ENCODE measurements around the gene ANAPC16.

The ANAPC16 gene

DNA sequence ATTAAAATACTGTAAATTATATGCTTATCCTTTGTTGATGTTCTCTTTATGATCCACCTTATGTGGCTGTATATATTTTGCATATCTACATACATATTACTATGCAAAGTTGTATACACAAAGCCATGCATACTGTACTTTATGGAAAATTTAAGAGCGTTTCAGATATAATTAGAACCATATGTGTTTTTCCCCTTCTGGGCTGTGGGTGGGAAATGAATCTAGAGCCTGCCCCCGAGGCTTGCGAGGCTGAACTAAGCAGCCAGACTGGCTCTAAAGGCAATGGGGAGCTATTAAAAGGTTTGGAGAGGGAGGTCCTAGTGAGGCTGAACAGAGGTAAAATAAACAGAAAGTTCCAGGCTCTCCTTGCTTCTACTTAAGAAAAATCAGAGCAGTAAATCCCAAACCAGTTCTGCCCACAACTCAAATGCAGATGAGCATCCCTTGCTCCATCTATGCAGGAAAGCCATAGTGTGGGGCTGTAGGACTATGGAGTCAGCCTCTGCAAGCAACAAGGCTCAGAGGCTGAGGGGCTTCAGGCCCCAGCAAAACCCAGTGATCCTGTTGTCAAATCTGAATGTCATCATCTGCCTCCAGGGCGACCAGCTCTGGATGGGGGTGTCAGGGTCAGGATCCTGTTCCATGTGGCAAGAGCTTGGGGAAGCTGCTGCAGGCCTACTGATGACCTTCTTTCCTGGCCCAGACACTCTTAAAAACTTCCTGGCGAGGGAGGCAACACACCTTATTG is 43.9 kb downstream of the ANAPC16 start:
- ATAC-seq (ENCODE audit: insufficient read depth, low read depth) (no peak), DNase-seq (peak; percentile 33)
- H2AFZ ChIP-seq (ENCODE audit: low read depth, low read length) = peak overlapping the region; percentile 56
- no peaks in the 10 kb centered on the region for H3K36me3 ChIP-seq (ENCODE audit: insufficient read depth, low read length)
- TF ChIP-seq, protein P1, sequence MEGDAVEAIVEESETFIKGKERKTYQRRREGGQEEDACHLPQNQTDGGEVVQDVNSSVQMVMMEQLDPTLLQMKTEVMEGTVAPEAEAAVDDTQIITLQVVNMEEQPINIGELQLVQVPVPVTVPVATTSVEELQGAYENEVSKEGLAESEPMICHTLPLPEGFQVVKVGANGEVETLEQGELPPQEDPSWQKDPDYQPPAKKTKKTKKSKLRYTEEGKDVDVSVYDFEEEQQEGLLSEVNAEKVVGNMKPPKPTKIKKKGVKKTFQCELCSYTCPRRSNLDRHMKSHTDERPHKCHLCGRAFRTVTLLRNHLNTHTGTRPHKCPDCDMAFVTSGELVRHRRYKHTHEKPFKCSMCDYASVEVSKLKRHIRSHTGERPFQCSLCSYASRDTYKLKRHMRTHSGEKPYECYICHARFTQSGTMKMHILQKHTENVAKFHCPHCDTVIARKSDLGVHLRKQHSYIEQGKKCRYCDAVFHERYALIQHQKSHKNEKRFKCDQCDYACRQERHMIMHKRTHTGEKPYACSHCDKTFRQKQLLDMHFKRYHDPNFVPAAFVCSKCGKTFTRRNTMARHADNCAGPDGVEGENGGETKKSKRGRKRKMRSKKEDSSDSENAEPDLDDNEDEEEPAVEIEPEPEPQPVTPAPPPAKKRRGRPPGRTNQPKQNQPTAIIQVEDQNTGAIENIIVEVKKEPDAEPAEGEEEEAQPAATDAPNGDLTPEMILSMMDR (IDR thresholded peaks at IDR 0.05; ENCODE audit: borderline replicate concordance, extremely low read depth, low read length, poor library complexity, severe bottlenecking) = peak; percentile 35
- TF ChIP-seq EZH2 (IDR thresholded peaks at IDR 0.05; ENCODE audit: borderline replicate concordance, low read depth, low read length, severe bottlenecking) = no peak
- H3K9ac ChIP-seq (ENCODE audit: low read depth, low read length) = peak overlapping the region; percentile 67
- H3K9me3 ChIP-seq (ENCODE audit: insufficient read depth, low read length, severe bottlenecking) = no peaks in the 10 kb centered on the region
- H4K20me1 ChIP-seq (ENCODE audit: insufficient read depth, low read length) = no peaks in the 10 kb centered on the region
- H3K4me2 ChIP-seq (ENCODE audit: insufficient read depth, low read length) = peak overlapping the region; percentile 70
- no peaks in the 10 kb centered on the region for H3K27me3 ChIP-seq (ENCODE audit: insufficient read depth, low read length, poor library complexity)
- peaks cover 69% of the 10 kb centered on the region for H3K4me1 ChIP-seq (ENCODE audit: insufficient read depth, low read length)
- H3K79me2 ChIP-seq (ENCODE audit: insufficient read depth, low read length) = no peaks in the 10 kb centered on the region
- H3K4me3 ChIP-seq (ENCODE audit: low read depth in 1 of 2, low read length in 2 of 2) = peak overlapping the region in 1 of 2 experiments; percentile 52; a peak in 2 of 4 replicates
- peak overlapping the region; percentile 90 for H3K27ac ChIP-seq (ENCODE audit: low read length)

DNA sequence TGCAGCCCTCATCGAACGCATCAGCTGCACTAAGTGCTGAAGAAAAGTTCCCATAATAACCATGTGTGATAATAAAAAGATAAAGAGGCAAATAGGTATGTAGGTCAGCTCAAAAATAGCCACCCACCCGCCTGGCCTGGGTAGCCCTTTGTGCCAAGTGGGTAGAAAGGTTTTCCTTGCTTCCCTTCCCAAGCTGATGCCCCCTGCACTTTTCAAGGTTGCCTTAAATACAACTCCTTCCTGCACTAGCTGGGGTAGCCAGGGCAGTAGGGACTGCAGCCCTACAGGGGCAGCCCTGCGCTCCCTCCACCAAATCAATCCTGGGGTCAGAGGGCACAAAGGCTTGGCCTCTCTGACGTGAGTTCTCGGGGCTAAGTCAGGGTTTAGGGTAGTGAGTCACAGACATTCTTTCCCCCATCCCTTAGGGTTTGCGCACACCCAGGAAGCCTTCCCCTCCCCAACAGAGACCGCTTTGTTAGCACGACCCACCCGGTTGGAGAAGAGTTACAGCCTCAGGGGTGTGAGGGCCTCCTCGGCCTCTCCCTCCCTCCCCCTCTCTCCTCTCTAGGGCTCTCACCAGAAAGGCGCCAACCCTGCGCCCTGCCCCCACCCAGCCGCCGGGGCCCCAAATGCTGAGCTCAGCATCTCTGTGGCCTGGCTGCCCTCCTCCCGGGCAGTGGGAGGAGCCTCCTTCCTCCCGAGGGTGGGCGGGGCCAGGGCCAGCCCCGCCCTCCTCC is 44.6 kb downstream of the ANAPC16 start:
- peak; percentile 76 for ATAC-seq (ENCODE audit: insufficient read depth, low read depth)
- TF ChIP-seq, protein P1 (IDR thresholded peaks at IDR 0.05; ENCODE audit: borderline replicate concordance, extremely low read depth, low read length, poor library complexity, severe bottlenecking) = no peak
- no peak for TF ChIP-seq EZH2 (IDR thresholded peaks at IDR 0.05; ENCODE audit: borderline replicate concordance, low read depth, low read length, severe bottlenecking)
- Histone ChIP-seq H3K4me2 (ENCODE audit: insufficient read depth, low read length) (peak overlapping the region; percentile 70), H3K27ac (ENCODE audit: low read length) (peak overlapping the region; percentile 90), H3K36me3 (ENCODE audit: insufficient read depth, low read length) (no peaks in the 10 kb centered on the region), H3K4me1 (ENCODE audit: insufficient read depth, low read length) (peaks cover 72% of the 10 kb centered on the region), H3K27me3 (ENCODE audit: insufficient read depth, low read length, poor library complexity) (no peaks in the 10 kb centered on the region), H2AFZ (ENCODE audit: low read depth, low read length) (peak overlapping the region; percentile 56), H3K4me3 (ENCODE audit: low read depth in 1 of 2, low read length in 2 of 2) (peak overlapping the region; percentile 0 to 52; a peak in 3 of 4 replicates), H3K9ac (ENCODE audit: low read depth, low read length) (peak overlapping the region; percentile 67), H4K20me1 (ENCODE audit: insufficient read depth, low read length) (no peaks in the 10 kb centered on the region), H3K79me2 (ENCODE audit: insufficient read depth, low read length) (no peaks in the 10 kb centered on the region), H3K9me3 (ENCODE audit: insufficient read depth, low read length, severe bottlenecking) (no peaks in the 10 kb centered on the region)
- DNase-seq = no peak

DNA sequence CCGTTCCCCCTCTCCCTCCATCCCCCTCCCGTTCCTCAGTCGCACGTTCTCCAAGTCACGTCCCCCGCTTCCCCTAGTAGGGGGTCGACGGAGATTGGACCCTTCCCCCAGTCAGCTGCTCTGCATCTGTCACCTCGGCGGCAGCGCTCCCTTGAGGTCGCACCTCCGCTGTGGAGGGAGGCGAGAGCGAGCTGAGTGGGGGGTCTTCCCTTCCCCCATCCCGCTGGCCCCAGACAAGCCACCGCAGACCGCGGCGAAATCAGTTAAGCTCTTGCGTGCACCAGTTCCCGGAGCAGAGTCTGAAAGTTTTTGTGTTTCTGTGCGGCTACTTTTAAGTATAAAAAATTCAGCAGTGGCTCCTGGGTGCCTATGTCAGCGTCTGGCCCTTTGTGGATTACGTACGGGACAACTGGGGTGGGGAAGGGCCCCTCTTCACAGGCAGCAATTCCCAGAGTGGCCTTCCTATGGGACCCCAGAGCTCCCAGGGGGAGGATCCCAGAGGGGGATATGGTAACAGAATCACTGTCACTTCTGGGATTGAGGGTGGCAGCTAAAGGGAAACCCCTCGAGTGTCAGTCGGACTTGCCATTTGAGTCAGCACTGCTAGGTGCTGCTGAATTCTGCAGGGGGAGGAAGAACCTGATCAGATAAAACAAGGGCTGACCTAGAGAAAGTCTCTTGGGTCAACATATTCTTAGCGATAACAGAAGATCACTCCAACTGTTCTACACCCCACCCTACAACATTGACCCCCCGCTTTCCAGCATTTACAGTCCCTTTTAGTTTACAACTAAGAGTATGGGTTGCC is 45.4 kb downstream of the ANAPC16 start:
- ATAC-seq (ENCODE audit: insufficient read depth, low read depth) (peak; percentile 70), DNase-seq (peak; percentile 92)
- Histone ChIP-seq H3K79me2 (ENCODE audit: insufficient read depth, low read length) (no peaks in the 10 kb centered on the region), H3K9ac (ENCODE audit: low read depth, low read length) (peak overlapping the region; percentile 67), H3K4me1 (ENCODE audit: insufficient read depth, low read length) (peaks cover 79% of the 10 kb centered on the region), H3K36me3 (ENCODE audit: insufficient read depth, low read length) (no peaks in the 10 kb centered on the region), H3K4me3 (ENCODE audit: low read depth in 1 of 2, low read length in 2 of 2) (peak overlapping the region in 1 of 2 experiments; percentile 52; a peak in 3 of 4 replicates), H3K27me3 (ENCODE audit: insufficient read depth, low read length, poor library complexity) (no peaks in the 10 kb centered on the region), H3K9me3 (ENCODE audit: insufficient read depth, low read length, severe bottlenecking) (no peaks in the 10 kb centered on the region), H3K4me2 (ENCODE audit: insufficient read depth, low read length) (peak overlapping the region; percentile 70), H3K27ac (ENCODE audit: low read length) (peak overlapping the region; percentile 90), H4K20me1 (ENCODE audit: insufficient read depth, low read length) (no peaks in the 10 kb centered on the region), H2AFZ (ENCODE audit: low read depth, low read length) (peak overlapping the region; percentile 35; the same call in 1 of the 2 replicates)
- TF ChIP-seq EZH2 (IDR thresholded peaks at IDR 0.05; ENCODE audit: borderline replicate concordance, low read depth, low read length, severe bottlenecking) = no peak
- TF ChIP-seq, protein P1 (IDR thresholded peaks at IDR 0.05; ENCODE audit: borderline replicate concordance, extremely low read depth, low read length, poor library complexity, severe bottlenecking) = peak; percentile 71

All from DND-41 (cell line).